ENCODE measurements around the gene NUP93. TPM values are rescaled to one million over a fixed set of nuclear protein-coding genes. Genes with fewer than 3 reads are reported as not detected.

Gene NUP93
- total and polyA plus RNA-seq, 2 donors from 2014 or later: 34.8 to 48.8 TPM

DNA sequence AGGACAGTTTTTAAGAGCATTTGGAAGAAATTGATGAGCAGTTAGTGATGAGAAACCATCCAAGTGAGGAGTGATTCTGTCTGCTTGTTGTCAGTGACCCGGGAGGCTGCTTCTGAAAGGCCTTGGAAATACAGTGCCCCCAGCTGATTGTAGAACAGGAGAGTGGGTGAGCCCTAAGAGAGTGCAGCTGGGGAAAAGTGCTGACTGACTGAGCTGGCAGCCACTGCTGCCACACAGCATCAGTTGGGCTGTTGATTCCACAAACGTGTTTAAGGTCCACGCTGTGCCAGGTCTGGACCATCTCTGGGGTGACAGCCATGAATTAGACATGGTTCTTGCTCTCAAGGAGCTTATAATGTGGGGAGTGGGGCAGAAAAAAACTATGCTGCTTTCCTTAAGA, 18.9 kb downstream of the NUP93 start:
- H3K9me3 ChIP-seq (ENCODE audit: control insufficient read depth in 2 of 3, insufficient read depth in 1 of 3, low read length in 3 of 3): no peaks in the 10 kb centered on the region
- H3K4me1 ChIP-seq (ENCODE audit: control insufficient read depth in 2 of 3, insufficient read depth in 2 of 3, low read depth in 1 of 3, low read length in 3 of 3): no peaks in the 10 kb centered on the region
- TF ChIP-seq, protein P1, sequence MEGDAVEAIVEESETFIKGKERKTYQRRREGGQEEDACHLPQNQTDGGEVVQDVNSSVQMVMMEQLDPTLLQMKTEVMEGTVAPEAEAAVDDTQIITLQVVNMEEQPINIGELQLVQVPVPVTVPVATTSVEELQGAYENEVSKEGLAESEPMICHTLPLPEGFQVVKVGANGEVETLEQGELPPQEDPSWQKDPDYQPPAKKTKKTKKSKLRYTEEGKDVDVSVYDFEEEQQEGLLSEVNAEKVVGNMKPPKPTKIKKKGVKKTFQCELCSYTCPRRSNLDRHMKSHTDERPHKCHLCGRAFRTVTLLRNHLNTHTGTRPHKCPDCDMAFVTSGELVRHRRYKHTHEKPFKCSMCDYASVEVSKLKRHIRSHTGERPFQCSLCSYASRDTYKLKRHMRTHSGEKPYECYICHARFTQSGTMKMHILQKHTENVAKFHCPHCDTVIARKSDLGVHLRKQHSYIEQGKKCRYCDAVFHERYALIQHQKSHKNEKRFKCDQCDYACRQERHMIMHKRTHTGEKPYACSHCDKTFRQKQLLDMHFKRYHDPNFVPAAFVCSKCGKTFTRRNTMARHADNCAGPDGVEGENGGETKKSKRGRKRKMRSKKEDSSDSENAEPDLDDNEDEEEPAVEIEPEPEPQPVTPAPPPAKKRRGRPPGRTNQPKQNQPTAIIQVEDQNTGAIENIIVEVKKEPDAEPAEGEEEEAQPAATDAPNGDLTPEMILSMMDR (IDR thresholded peaks at IDR 0.05; ENCODE audit: borderline replicate concordance, extremely low read depth, insufficient read depth): no peak
- H3K36me3 ChIP-seq (ENCODE audit: control insufficient read depth in 2 of 3, insufficient read depth in 3 of 3, low read length in 3 of 3): peaks cover 0 to 7% (median 3%) of the 10 kb centered on the region in 3 donors
- DNase-seq (no peak), FAIRE-seq (no peak)
- no peak overlapping the region for H3K9ac ChIP-seq (ENCODE audit: low read length in 3 of 3)
- no peak overlapping the region for H3K27ac ChIP-seq (ENCODE audit: low read depth in 2 of 2, low read length in 2 of 2)
- no peaks in the 10 kb centered on the region for H3K27me3 ChIP-seq (ENCODE audit: control insufficient read depth, insufficient read depth, low read length)
- H3K4me3 ChIP-seq (ENCODE audit: low read length in 3 of 3): no peak overlapping the region
- intact Hi-C loops (cut with DNase I): no loop called here

DNA sequence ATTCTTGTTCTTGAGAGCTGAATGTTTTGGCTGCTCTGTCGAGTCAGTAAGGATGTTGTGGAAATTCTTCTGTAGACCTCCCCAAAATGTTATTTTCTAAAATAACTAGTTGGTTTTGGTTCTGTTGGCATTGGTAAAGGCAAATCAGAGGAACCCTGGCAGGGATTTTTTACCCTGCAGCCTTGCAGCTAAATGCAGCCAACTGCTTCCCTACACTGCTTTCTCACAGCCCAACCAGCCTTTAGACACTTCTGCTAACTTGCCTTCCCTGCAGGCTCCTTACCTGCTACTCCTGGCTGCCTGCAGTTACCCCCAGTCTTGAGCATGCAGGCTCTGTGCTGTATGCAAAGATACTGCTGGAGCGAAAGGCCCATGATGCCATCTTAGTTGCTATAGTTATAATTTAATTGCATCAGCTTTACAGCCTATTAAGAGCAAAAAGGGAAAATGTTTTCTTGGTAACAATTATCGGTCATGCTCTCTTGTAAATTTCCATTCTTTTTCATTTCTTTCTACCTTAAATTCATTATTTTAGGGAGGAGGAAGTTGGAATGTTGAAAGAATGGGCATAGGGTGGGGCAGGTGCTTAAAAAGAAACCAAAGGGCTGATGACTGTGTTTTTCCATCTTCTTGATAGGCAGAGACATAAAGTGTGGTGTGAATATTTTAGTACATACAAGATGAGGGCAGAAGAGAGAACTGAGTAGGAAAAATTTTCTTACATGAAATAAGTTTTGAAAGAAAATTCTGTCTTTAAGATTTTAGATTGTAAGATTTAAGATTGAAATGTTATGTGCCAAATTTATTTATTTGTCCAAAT, 20.0 kb downstream of the NUP93 start:
- no peaks in the 10 kb centered on the region for H3K9me3 ChIP-seq (ENCODE audit: control insufficient read depth in 2 of 3, insufficient read depth in 1 of 3, low read length in 3 of 3)
- H3K27me3 ChIP-seq (ENCODE audit: control insufficient read depth, insufficient read depth, low read length): no peaks in the 10 kb centered on the region
- no peak overlapping the region for H3K9ac ChIP-seq (ENCODE audit: low read length in 3 of 3)
- FAIRE-seq (no peak), DNase-seq (no peak)
- intact Hi-C loops (cut with DNase I): no loop called here
- H3K4me1 ChIP-seq (ENCODE audit: control insufficient read depth in 2 of 3, insufficient read depth in 2 of 3, low read depth in 1 of 3, low read length in 3 of 3): no peaks in the 10 kb centered on the region
- no peak overlapping the region for H3K27ac ChIP-seq (ENCODE audit: low read depth in 2 of 2, low read length in 2 of 2)
- H3K36me3 ChIP-seq (ENCODE audit: control insufficient read depth in 2 of 3, insufficient read depth in 3 of 3, low read length in 3 of 3): peaks cover 0 to 7% (median 3%) of the 10 kb centered on the region in 3 donors
- H3K4me3 ChIP-seq (ENCODE audit: low read length in 3 of 3): no peak overlapping the region
- TF ChIP-seq, protein P1 (IDR thresholded peaks at IDR 0.05; ENCODE audit: borderline replicate concordance, extremely low read depth, insufficient read depth): no peak

DNA sequence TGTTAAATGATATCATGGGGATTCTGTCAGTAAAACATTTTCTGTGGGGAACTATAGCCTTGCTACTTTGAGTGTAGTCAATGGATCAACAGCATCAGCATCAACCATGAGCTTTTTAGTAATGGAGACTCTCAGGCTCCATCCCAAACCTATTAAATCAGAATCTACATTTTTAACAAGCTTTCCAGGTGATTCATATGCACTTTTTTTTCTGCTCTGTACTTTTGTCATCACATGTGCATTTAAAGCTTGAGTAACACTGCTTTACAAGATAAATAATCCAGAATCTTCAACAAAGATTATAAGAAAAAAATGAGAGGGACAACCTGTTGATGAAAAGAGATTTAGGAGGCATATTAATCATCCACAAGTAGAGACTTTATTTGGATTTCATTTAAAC, 23.5 kb downstream of the NUP93 start:
- H3K36me3 ChIP-seq (ENCODE audit: control insufficient read depth in 2 of 3, insufficient read depth in 3 of 3, low read length in 3 of 3): peaks cover 0 to 7% (median 3%) of the 10 kb centered on the region in 3 donors
- H3K27ac ChIP-seq (ENCODE audit: low read depth in 2 of 2, low read length in 2 of 2): no peak overlapping the region
- DNase-seq (no peak), FAIRE-seq (no peak)
- H3K27me3 ChIP-seq (ENCODE audit: control insufficient read depth, insufficient read depth, low read length): no peaks in the 10 kb centered on the region
- TF ChIP-seq, protein P1 (IDR thresholded peaks at IDR 0.05; ENCODE audit: borderline replicate concordance, extremely low read depth, insufficient read depth): no peak
- no peak overlapping the region for H3K9ac ChIP-seq (ENCODE audit: low read length in 3 of 3)
- intact Hi-C loops (cut with DNase I): no loop called here
- H3K4me1 ChIP-seq (ENCODE audit: control insufficient read depth in 2 of 3, insufficient read depth in 2 of 3, low read depth in 1 of 3, low read length in 3 of 3): no peaks in the 10 kb centered on the region
- H3K9me3 ChIP-seq (ENCODE audit: control insufficient read depth in 2 of 3, insufficient read depth in 1 of 3, low read length in 3 of 3): no peaks in the 10 kb centered on the region
- H3K4me3 ChIP-seq (ENCODE audit: low read length in 3 of 3): no peak overlapping the region
